Left forelimb (tissue), 1 donor: Measurements from ENCODE around the gene CMTM8.
"Not testable (repeated sequence)": the region's sequence is repeated elsewhere in the genome, so short reads cannot be mapped to it uniquely, and the experiment has no call there.

ENCODE experiments used
- DNase-seq: peaks from one replicate; pipeline ENCODE4 v3.0.0-alpha.2; 2018; ENCODE audit warnings: low spot score

CMTM8 gene

GRCh38 chr3:32379831-32380500 lies 141.5 kb downstream of the CMTM8 start:
- no peak for DNase-seq

- no peak for DNase-seq
These were observed 143.4 kb downstream of the CMTM8 start for GRCh38 chr3:32381922-32382321.

GRCh38 chr3:32383136-32383711 lies 144.7 kb downstream of the CMTM8 start:
- no peak for DNase-seq

GRCh38 chr3:32384938-32385337 lies 146.5 kb downstream of the CMTM8 start:
- no peak for DNase-seq

- no peak for DNase-seq
These were observed 149.0 kb downstream of the CMTM8 start for GRCh38 chr3:32387512-32387911.

GRCh38 chr3:32389577-32389976 lies 151.1 kb downstream of the CMTM8 start:
- not testable (repeated sequence) for DNase-seq

- peak; percentile 86 for DNase-seq
These were observed 153.4 kb downstream of the CMTM8 start, which contains the start of gene CMTM7 for GRCh38 chr3:32391643-32392535. CMTM7 (plus strand) TSS chr3:32391853; CDS start chr3:32391907, 54 bp downstream.

- DNase-seq, result no peak
These were observed 154.2 kb downstream of the CMTM8 start for GRCh38 chr3:32392536-32393302.

GRCh38 chr3:32395496-32395895 lies 157.0 kb downstream of the CMTM8 start:
- DNase-seq, result no peak

GRCh38 chr3:32397941-32398340 lies 159.5 kb downstream of the CMTM8 start:
- DNase-seq, result no peak

GRCh38 chr3:32398531-32398930 lies 160.1 kb downstream of the CMTM8 start:
- no peak for DNase-seq

GRCh38 chr3:32399030-32399620 lies 160.6 kb downstream of the CMTM8 start:
- DNase-seq, result no peak

GRCh38 chr3:32401126-32401525 lies 162.6 kb downstream of the CMTM8 start:
- DNase-seq, result no peak

GRCh38 chr3:32401556-32402081 lies 163.1 kb downstream of the CMTM8 start:
- DNase-seq, result peak; percentile 80

- no peak for DNase-seq
These were observed 165.2 kb downstream of the CMTM8 start for GRCh38 chr3:32403663-32404062.

GRCh38 chr3:32404714-32405113 lies 166.2 kb downstream of the CMTM8 start:
- no peak for DNase-seq

GRCh38 chr3:32405155-32405554 lies 166.7 kb downstream of the CMTM8 start:
- DNase-seq, result no peak

- DNase-seq, result no peak
These were observed 167.3 kb downstream of the CMTM8 start for GRCh38 chr3:32405711-32406323.

GRCh38 chr3:32406486-32407408 lies 168.3 kb downstream of the CMTM8 start:
- DNase-seq, result no peak
